Muscle of back (tissue), 11 donors: ENCODE results near the gene AUP1. TPM values are rescaled to one million over a fixed set of nuclear protein-coding genes. Genes with fewer than 3 reads are reported as not detected.
"Not testable (repeated sequence)": the region's sequence is repeated elsewhere in the genome, so short reads cannot be mapped to it uniquely, and the experiment has no call there.

Experiments used
- DNase-seq, 3 donors: peaks; one replicate each; pipeline versions ENCODE4 v3.0.0 to v3.0.0-alpha.2; 2013
- polyA plus RNA-seq, 10 donors: library from polyadenylated mRNA; unstranded; fragments of 120-200 nt; gene quantifications; one replicate each; pipeline ENCODE4 v1.2.1, GENCODE V29; 2013; ENCODE audit not compliant: insufficient read length in 10 of 10

AUP1 gene
- polyA plus RNA-seq, 10 donors = 52.6 to 85.2 (median 63.4) TPM

GRCh38 chr2:74500578-74500946 is 28.9 kb downstream of the AUP1 start:
- DNase-seq = no peak

- DNase-seq = no peak
Measured at GRCh38 chr2:74499940-74500577, 29.4 kb downstream of the AUP1 start.

- peak in 1 of 3 donors; percentile 86 for DNase-seq
Measured at GRCh38 chr2:74499267-74499939, 30.1 kb downstream of the AUP1 start, which contains the start of gene LBX2. TSS of gene LBX2 (minus strand) at chr2:74499603. CDS start at chr2:74499537, 66 bp downstream.

GRCh38 chr2:74498500-74499266 is 30.8 kb downstream of the AUP1 start:
- peak in 1 of 3 donors; percentile 56 for DNase-seq

- peak in 1 of 3 donors; percentile 62 for DNase-seq
Measured at GRCh38 chr2:74497777-74498499, 31.6 kb downstream of the AUP1 start.

- no peak for DNase-seq
Measured at GRCh38 chr2:74496997-74497776, 32.3 kb downstream of the AUP1 start.

- DNase-seq = no peak
Measured at GRCh38 chr2:74495440-74495839, 34.1 kb downstream of the AUP1 start.

GRCh38 chr2:74493546-74493945 is 36.0 kb downstream of the AUP1 start:
- DNase-seq = no peak

GRCh38 chr2:74491648-74492544 is 37.6 kb downstream of the AUP1 start:
- DNase-seq = no peak

- no peak for DNase-seq
Measured at GRCh38 chr2:74489906-74490305, 39.6 kb downstream of the AUP1 start.

- DNase-seq = no peak
Measured at GRCh38 chr2:74488643-74489481, 40.6 kb downstream of the AUP1 start.

- DNase-seq = no peak
Measured at GRCh38 chr2:74486141-74486540, 43.4 kb downstream of the AUP1 start.

- DNase-seq = not testable (repeated sequence)
Measured at GRCh38 chr2:74483675-74484164, 45.8 kb downstream of the AUP1 start.

- peak; percentile 97 to 99 (median 97) for DNase-seq
Measured at GRCh38 chr2:74482801-74483674, 46.5 kb downstream of the AUP1 start, which contains the start of the genes CCDC142 and TTC31. TSS of gene CCDC142 (minus strand) at chr2:74482998. CDS start at chr2:74482837, 161 bp downstream. TSS of gene TTC31 (plus strand) at chr2:74483081. CDS start at chr2:74483096, 15 bp downstream.

GRCh38 chr2:74481961-74482800 is 47.3 kb downstream of the AUP1 start:
- DNase-seq = no peak

- no peak for DNase-seq
Measured at GRCh38 chr2:74481431-74481830, 48.1 kb downstream of the AUP1 start.
